BLaER1 (cell line): Measurements from ENCODE around the gene CELA3A.
"Not testable (repeated sequence)": the region's sequence is repeated elsewhere in the genome, so short reads cannot be mapped to it uniquely, and the experiment has no call there.

ENCODE experiments used
- H3K27ac ChIP-seq: shearing (Covaris generic); formaldehyde crosslinking; 2 replicates; pipeline ENCODE4 v1.8.1; 2022
- H3K27me3 ChIP-seq: shearing (Covaris generic); formaldehyde crosslinking; 2 replicates; pipeline ENCODE4 v1.8.1; 2022
- H3K36me3 ChIP-seq: shearing (Covaris generic); formaldehyde crosslinking; 2 replicates; pipeline ENCODE4 v1.8.1; 2022
- H3K4me1 ChIP-seq: shearing (Covaris generic); formaldehyde crosslinking; 2 replicates; pipeline ENCODE4 v1.8.1; 2022
- H3K4me2 ChIP-seq: shearing (Covaris generic); formaldehyde crosslinking; 2 replicates; pipeline ENCODE4 v1.8.1; 2022
- H3K4me3 ChIP-seq: shearing (Covaris generic); formaldehyde crosslinking; 2 replicates; pipeline ENCODE4 v1.8.1; 2022
- H3K9ac ChIP-seq: shearing (Covaris generic); formaldehyde crosslinking; 2 replicates; pipeline ENCODE4 v1.8.1; 2022
- H3K9me3 ChIP-seq: shearing (Covaris generic); formaldehyde crosslinking; 2 replicates; pipeline ENCODE4 v1.8.1; 2022
- H4K20me1 ChIP-seq: shearing (Covaris generic); formaldehyde crosslinking; 2 replicates; pipeline ENCODE4 v1.8.1; 2022
- Cebpa-rat ChIP-seq: shearing (Covaris generic); IDR thresholded peaks from 2 replicates; pipeline ENCODE4 v1.8.1; 2022

CELA3A gene

GRCh38 chr1:22009566-22009965 is 8.1 kb downstream of the CELA3A start:
- H3K9ac ChIP-seq, H4K20me1 ChIP-seq, H3K27ac ChIP-seq, H3K4me2 ChIP-seq, H3K9me3 ChIP-seq, H3K4me3 ChIP-seq, H3K4me1 ChIP-seq, H3K27me3 ChIP-seq, H3K36me3 ChIP-seq: not testable (repeated sequence)

GRCh38 chr1:22012752-22013151 is 11.3 kb downstream of the CELA3A start:
- H3K9me3 ChIP-seq, H4K20me1 ChIP-seq, H3K9ac ChIP-seq, H3K4me2 ChIP-seq, H3K27ac ChIP-seq, H3K4me3 ChIP-seq, H3K36me3 ChIP-seq, H3K4me1 ChIP-seq, H3K27me3 ChIP-seq: not testable (repeated sequence)

- H3K4me3 ChIP-seq, H4K20me1 ChIP-seq, H3K27ac ChIP-seq, H3K36me3 ChIP-seq, H3K9me3 ChIP-seq, H3K9ac ChIP-seq, H3K27me3 ChIP-seq, H3K4me2 ChIP-seq: not testable (repeated sequence)
- H3K4me1 ChIP-seq: peaks cover 16% of the 10 kb centered on the region
These were observed 13.2 kb downstream of the CELA3A start for GRCh38 chr1:22014575-22015206.

DNA sequence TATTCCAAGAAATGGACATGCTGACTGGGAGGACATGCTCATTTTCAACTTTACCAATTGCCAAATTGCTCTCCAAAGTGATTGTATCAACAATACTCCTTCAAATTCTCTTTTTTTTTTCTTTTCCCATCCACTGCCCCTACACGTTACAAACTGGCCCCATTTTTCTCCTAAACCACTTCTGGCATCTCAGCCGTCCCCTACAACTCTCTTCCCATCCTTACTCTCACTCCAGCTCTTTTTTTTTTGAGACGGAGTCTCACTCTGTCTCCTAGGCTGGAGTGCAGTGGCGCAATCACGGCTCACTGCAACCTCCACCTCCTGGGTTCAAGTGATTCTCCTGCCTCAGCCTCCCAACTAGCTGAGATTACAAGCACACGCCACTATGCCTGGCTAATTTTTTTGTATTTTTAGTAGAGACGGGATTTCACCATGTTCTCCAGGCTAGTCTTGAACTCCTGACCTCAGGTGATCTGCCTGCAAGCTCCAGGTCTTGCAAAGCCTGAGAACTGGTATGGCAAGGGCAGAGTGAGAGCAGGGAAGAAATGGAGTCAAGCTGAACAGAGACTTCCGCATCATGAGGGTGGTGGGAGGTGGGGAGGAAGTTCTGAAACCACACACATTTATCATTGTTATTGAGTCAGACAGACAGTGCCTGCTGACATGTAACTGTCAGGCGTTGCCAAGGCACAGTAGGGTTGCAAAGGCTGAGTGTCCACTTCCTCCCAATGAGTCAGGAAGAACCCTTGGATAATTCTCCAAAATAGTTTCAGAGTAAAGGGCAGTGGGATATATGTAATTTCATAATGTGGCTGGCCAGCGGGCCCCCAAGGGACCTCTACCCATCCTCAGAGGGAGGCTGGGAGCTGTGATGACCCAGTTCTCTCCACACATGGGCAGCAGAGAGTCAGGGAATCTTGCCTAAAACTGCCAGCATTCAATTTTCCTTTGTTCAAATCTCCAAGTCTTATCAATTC is 17.4 kb downstream of the CELA3A start:
- Histone ChIP-seq H3K36me3 (no peaks in the 10 kb centered on the region), H4K20me1 (no peaks in the 10 kb centered on the region), H3K4me1 (peaks cover 33% of the 10 kb centered on the region), H3K4me3 (peak overlapping the region; percentile 11; the same call in 1 of the 2 replicates), H3K27ac (peak overlapping the region; percentile 79), H3K9ac (peak overlapping the region; percentile 31; the same call in 1 of the 2 replicates), H3K9me3 (no peaks in the 10 kb centered on the region), H3K4me2 (peak overlapping the region; percentile 75), H3K27me3 (no peaks in the 10 kb centered on the region)
- no peak for TF ChIP-seq Cebpa-rat

GRCh38 chr1:22021061-22021460 is 19.6 kb downstream of the CELA3A start:
- Histone ChIP-seq H3K27ac (no peak overlapping the region), H4K20me1 (no peaks in the 10 kb centered on the region), H3K9ac (no peak overlapping the region), H3K27me3 (no peaks in the 10 kb centered on the region), H3K4me1 (peaks cover 45% of the 10 kb centered on the region), H3K36me3 (no peaks in the 10 kb centered on the region), H3K4me2 (no peak overlapping the region), H3K9me3 (no peaks in the 10 kb centered on the region), H3K4me3 (no peak overlapping the region)
- no peak for TF ChIP-seq Cebpa-rat

DNA sequence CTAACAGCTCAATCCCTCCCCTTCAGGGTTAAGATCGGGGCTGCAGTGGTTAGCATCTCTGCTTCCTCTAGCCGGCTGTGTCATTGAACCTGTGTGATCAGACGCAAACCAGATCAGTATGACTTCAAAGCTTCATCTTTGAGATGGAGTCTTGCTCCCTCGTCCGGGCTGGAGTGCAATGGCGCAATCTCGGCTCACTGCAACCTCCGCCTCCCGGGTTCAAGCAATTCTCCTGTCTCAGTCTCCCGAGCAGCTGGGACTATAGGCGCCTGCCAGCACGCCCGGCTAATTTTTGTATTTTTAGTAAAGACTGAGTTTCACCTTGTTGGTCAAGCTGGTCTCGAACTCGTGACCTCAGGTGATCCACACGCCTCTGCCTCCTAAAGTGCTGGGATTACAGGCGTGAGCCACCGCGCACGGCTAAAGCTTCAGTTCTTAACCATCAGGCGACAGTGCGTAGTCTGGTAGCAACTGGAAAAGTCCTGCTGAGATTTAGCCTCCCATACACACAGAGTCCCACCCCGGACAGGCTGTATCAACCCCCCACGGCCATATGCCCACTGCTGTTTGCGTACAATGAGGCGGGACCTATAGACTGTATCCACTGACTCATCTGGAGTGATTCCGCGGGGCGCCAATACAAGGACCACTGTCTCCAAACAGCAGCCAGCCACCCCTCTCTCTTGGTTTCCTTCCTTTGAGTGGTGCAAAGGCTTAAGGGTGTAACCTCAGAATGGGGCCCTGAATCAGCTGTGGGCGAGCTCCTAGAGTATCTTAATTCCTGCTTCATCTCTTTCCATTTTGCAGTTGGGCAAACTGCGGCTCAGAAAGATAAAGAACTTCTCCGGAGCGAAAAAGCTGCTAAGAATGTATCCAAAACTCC is 23.3 kb downstream of the CELA3A start:
- peak; percentile 74 for TF ChIP-seq Cebpa-rat
- peaks cover 39% of the 10 kb centered on the region for H3K4me1 ChIP-seq
- no peaks in the 10 kb centered on the region for H3K27me3 ChIP-seq
- H3K27ac ChIP-seq: peak overlapping the region; percentile 97
- H3K36me3 ChIP-seq: no peaks in the 10 kb centered on the region
- H3K4me2 ChIP-seq: peak overlapping the region; percentile 88
- H3K4me3 ChIP-seq: peak overlapping the region; percentile 96
- H3K9ac ChIP-seq: peak overlapping the region; percentile 95
- no peaks in the 10 kb centered on the region for H3K9me3 ChIP-seq
- no peaks in the 10 kb centered on the region for H4K20me1 ChIP-seq

- Histone ChIP-seq H3K36me3 (peaks cover 5% of the 10 kb centered on the region; the same call in 1 of the 2 replicates), H3K4me3 (peak overlapping the region; percentile 96), H3K9me3 (no peaks in the 10 kb centered on the region), H3K27ac (peak overlapping the region; percentile 97), H3K4me1 (peaks cover 33% of the 10 kb centered on the region), H4K20me1 (no peaks in the 10 kb centered on the region), H3K4me2 (peak overlapping the region; percentile 88), H3K27me3 (no peaks in the 10 kb centered on the region), H3K9ac (peak overlapping the region; percentile 95)
- no peak for TF ChIP-seq Cebpa-rat
These were observed 24.1 kb downstream of the CELA3A start for GRCh38 chr1:22025368-22026155.

DNA sequence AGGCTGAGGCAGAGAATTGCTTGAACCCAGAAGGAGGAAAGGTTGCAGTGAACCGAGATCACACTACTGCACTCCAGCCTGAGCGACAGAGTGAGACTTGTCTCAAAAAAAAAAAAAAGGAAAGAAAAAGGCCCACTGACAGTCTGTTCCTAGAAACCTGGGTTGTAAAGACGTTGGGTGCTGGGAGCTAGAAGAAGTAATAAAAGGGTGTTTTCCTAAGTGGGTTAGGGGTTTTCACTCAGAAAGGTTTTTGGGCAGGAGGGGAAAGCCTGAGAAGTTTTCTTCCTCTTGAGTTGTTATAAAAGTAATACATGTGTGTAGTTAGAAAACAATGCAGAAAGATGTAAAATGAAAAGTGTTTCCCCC is 25.4 kb downstream of the CELA3A start:
- Histone ChIP-seq H3K4me2 (peak overlapping the region; percentile 88), H4K20me1 (no peaks in the 10 kb centered on the region), H3K36me3 (peaks cover 7% of the 10 kb centered on the region; the same call in 1 of the 2 replicates), H3K27ac (peak overlapping the region; percentile 97; the same call in 1 of the 2 replicates), H3K4me3 (peak overlapping the region; percentile 96; the same call in 1 of the 2 replicates), H3K27me3 (no peaks in the 10 kb centered on the region), H3K4me1 (peaks cover 40% of the 10 kb centered on the region), H3K9me3 (no peaks in the 10 kb centered on the region), H3K9ac (0 out of 2 replicates have a peak overlapping the region, but pooled peaks have one; percentile 95)
- TF ChIP-seq Cebpa-rat: no peak

GRCh38 chr1:22030057-22030456 is 28.6 kb downstream of the CELA3A start:
- H3K9ac ChIP-seq: no peak overlapping the region
- TF ChIP-seq Cebpa-rat: no peak
- H3K27ac ChIP-seq: no peak overlapping the region
- H4K20me1 ChIP-seq: no peaks in the 10 kb centered on the region
- no peak overlapping the region for H3K4me2 ChIP-seq
- H3K4me3 ChIP-seq: no peak overlapping the region
- peaks cover 18% of the 10 kb centered on the region for H3K4me1 ChIP-seq
- no peaks in the 10 kb centered on the region for H3K27me3 ChIP-seq
- peaks cover 7% of the 10 kb centered on the region; the same call in 1 of the 2 replicates for H3K36me3 ChIP-seq
- no peaks in the 10 kb centered on the region for H3K9me3 ChIP-seq
